Activated CD4-positive, CD25-positive, alpha-beta regulatory T cell treated with anti-CD3 and anti-CD28 coated beads, Interleukin-2, amount 50 U/mL, for 24 hours (primary cell): ENCODE results near the gene MTTP.

Experiments
- ATAC-seq, 2 donors: fragments of 150-1000 bp; cut with Tn5 transposase; one replicate each; pipeline ENCODE4 v1.10.0; 2021; ENCODE audit warnings: mild to moderate bottlenecking in 1 of 2, moderate library complexity in 1 of 2

The MTTP gene

GRCh38 chr4:99593781-99594641, 19.4 kb downstream of the MTTP start:
- no peak for ATAC-seq

- no peak for ATAC-seq
These were observed 20.2 kb downstream of the MTTP start for GRCh38 chr4:99594818-99595217.

GRCh38 chr4:99606716-99607115, 32.1 kb downstream of the MTTP start:
- no peak for ATAC-seq

GRCh38 chr4:99608417-99608816, 33.8 kb downstream of the MTTP start:
- ATAC-seq: no peak

GRCh38 chr4:99610605-99611175, 36.1 kb downstream of the MTTP start:
- no peak for ATAC-seq

GRCh38 chr4:99612281-99612680, 37.7 kb downstream of the MTTP start:
- no peak for ATAC-seq

- ATAC-seq: no peak
These were observed 38.1 kb downstream of the MTTP start for GRCh38 chr4:99612704-99613103.

GRCh38 chr4:99614491-99614890, 39.9 kb downstream of the MTTP start:
- ATAC-seq: no peak

GRCh38 chr4:99615170-99615820, 40.7 kb downstream of the MTTP start:
- no peak for ATAC-seq

- ATAC-seq: no peak
These were observed 42.8 kb downstream of the MTTP start for GRCh38 chr4:99617374-99617773.

GRCh38 chr4:99622341-99622740, 47.7 kb downstream of the MTTP start:
- ATAC-seq: no peak

- ATAC-seq: no peak
These were observed 49.6 kb downstream of the MTTP start for GRCh38 chr4:99624141-99624719.

- ATAC-seq: no peak
These were observed 50.7 kb downstream of the MTTP start for GRCh38 chr4:99625369-99625768.

- no peak for ATAC-seq
These were observed 53.4 kb downstream of the MTTP start for GRCh38 chr4:99628040-99628439.

- no peak for ATAC-seq
These were observed 55.4 kb downstream of the MTTP start for GRCh38 chr4:99629962-99630554.

GRCh38 chr4:99630857-99631360, 56.3 kb downstream of the MTTP start:
- ATAC-seq: no peak

GRCh38 chr4:99633772-99634171, 59.1 kb downstream of the MTTP start:
- no peak for ATAC-seq

GRCh38 chr4:99634742-99635360, 60.2 kb downstream of the MTTP start:
- ATAC-seq: no peak

GRCh38 chr4:99635601-99636000, 61.0 kb downstream of the MTTP start:
- peak; percentile 43 to 48 for ATAC-seq

GRCh38 chr4:99636422-99636821, 61.8 kb downstream of the MTTP start:
- no peak for ATAC-seq

GRCh38 chr4:99637174-99637573, 62.5 kb downstream of the MTTP start:
- no peak for ATAC-seq

GRCh38 chr4:99640676-99641075, 66.1 kb downstream of the MTTP start:
- ATAC-seq: no peak
